Endothelial cell of umbilical vein (primary cell): ENCODE results near the gene PANK2. TPM values are rescaled to one million over a fixed set of nuclear protein-coding genes. Genes with fewer than 3 reads are reported as not detected.

Experiments used
- BruUV-seq: library from RNA; stranded (reverse); fragments of 400-500 nt; replicated peaks from 2 replicates; lab custom pipeline; 2021; lab: Mats Ljungman, UMichigan
- CTCF ChIA-PET: fragments of 300-600, 350-600 bp; sonication (Branson Sonifier 250); formaldehyde crosslinking; loops from one replicate; lab custom pipeline; 2021; ENCODE audit warnings: antibody characterized with exemption, inconsistent platforms; lab: Charles Lee
- POLR2A ChIA-PET: fragments of 300-600, 350-600 bp; sonication (Branson Sonifier 250); formaldehyde crosslinking; loops from one replicate; lab custom pipeline; 2021; ENCODE audit warnings: antibody characterized with exemption, inconsistent platforms; lab: Charles Lee
- DNase-seq: peaks from one replicate; pipeline ENCODE4 v3.0.0-alpha.2; 2011; ENCODE audit warnings: low read depth, low spot score
- FAIRE-seq: peaks from 2 replicates; lab custom pipeline; 2011; peaks lifted over from hg19 to GRCh38; lab: Jason Lieb, UNC
- H2AFZ ChIP-seq: 2 replicates; pipeline ENCODE4 v1.6.0; 2012; ENCODE audit warnings: low read depth, low read length, control low read depth, inconsistent platforms
- H3K27ac ChIP-seq: 2 replicates; pipeline ENCODE4 v1.5.1; 2011; ENCODE audit warnings: low read depth, mild to moderate bottlenecking, control low read depth, low read length, moderate library complexity; ENCODE audit not compliant: insufficient read depth
- H3K27me3 ChIP-seq, 2 experiments: 2 replicates each; pipeline versions ENCODE4 v1.6.0 to v1.6.1; 2011; ENCODE audit warnings: low read length in 2 of 2, mixed read lengths in 1 of 2; ENCODE audit not compliant: control insufficient read depth in 2 of 2, insufficient read depth in 2 of 2
- H3K36me3 ChIP-seq, 2 experiments: 2 replicates in 1 of 2; 3 replicates in 1 of 2; pipeline ENCODE4 v1.5.1; 2011; ENCODE audit warnings: low read length in 2 of 2, mild to moderate bottlenecking in 1 of 2, moderate library complexity in 1 of 2; ENCODE audit not compliant: control insufficient read depth in 2 of 2, insufficient read depth in 2 of 2; ENCODE audit errors: extremely low read depth in 1 of 2
- H3K4me1 ChIP-seq: 3 replicates; pipeline ENCODE4 v1.5.1; 2011; ENCODE audit warnings: mild to moderate bottlenecking, low read length; ENCODE audit not compliant: control insufficient read depth, insufficient read depth; ENCODE audit errors: extremely low read depth
- H3K4me2 ChIP-seq: 2 replicates; pipeline ENCODE4 v1.6.1; 2011; ENCODE audit warnings: low read length, control low read depth, mixed read lengths; ENCODE audit not compliant: insufficient read depth
- H3K4me3 ChIP-seq, 3 experiments: fragments of 200-600 bp in 1 of 3; sonication (generic), shearing (Covaris generic) in 1 of 3; replicated peaks in 1 of 3; 2 replicates each; pipeline ENCODE4 v1.5.1; 2011 to 2016; ENCODE audit warnings: control low read depth in 3 of 3, low read length in 3 of 3, mild to moderate bottlenecking in 2 of 3, inconsistent platforms in 1 of 3, low read depth in 1 of 3, moderate library complexity in 1 of 3; ENCODE audit not compliant: insufficient read depth in 1 of 3
- H3K79me2 ChIP-seq: 2 replicates; pipeline ENCODE4 v1.6.0; 2012; ENCODE audit warnings: low read length, inconsistent platforms; ENCODE audit not compliant: control insufficient read depth, insufficient read depth
- H3K9ac ChIP-seq: replicated peaks from 2 replicates; pipeline ENCODE3; 2011; ENCODE audit warnings: low read length, control low read depth; ENCODE audit not compliant: insufficient read depth; ENCODE audit errors: extremely low read depth
- H3K9me1 ChIP-seq: replicated peaks from 3 replicates; pipeline ENCODE4 v1.6.0; 2011; ENCODE audit warnings: mild to moderate bottlenecking, low read length; ENCODE audit not compliant: control insufficient read depth, insufficient read depth; ENCODE audit errors: extremely low read depth
- H3K9me3 ChIP-seq: replicated peaks from 2 replicates; pipeline ENCODE4 v1.5.1; 2012; ENCODE audit warnings: low read length, inconsistent platforms; ENCODE audit not compliant: control insufficient read depth, insufficient read depth
- H4K20me1 ChIP-seq: replicated peaks from 2 replicates; pipeline ENCODE3; 2011; ENCODE audit warnings: mild to moderate bottlenecking, low read length; ENCODE audit not compliant: control insufficient read depth, insufficient read depth; ENCODE audit errors: extremely low read depth
- EZH2 ChIP-seq: IDR thresholded peaks from 2 replicates; pipeline ENCODE4 v1.6.1; 2012; ENCODE audit warnings: borderline replicate concordance, low read depth, mild to moderate bottlenecking, moderate library complexity, low read length, inconsistent platforms; ENCODE audit not compliant: severe bottlenecking
- FOS ChIP-seq: IDR thresholded peaks from 2 replicates; pipeline ENCODE4 v1.6.1; 2011; ENCODE audit warnings: mild to moderate bottlenecking, low read length, moderate library complexity, borderline replicate concordance; ENCODE audit not compliant: insufficient read depth
- GATA2 ChIP-seq: IDR thresholded peaks from 2 replicates; pipeline ENCODE4 v1.7.0; 2011; ENCODE audit warnings: low read depth, mild to moderate bottlenecking, moderate library complexity, mixed read lengths, low read length; ENCODE audit not compliant: insufficient read length, insufficient read depth
- JUN ChIP-seq: IDR thresholded peaks from 2 replicates; pipeline ENCODE4 v1.6.1; 2011; ENCODE audit warnings: borderline replicate concordance, low read depth; ENCODE audit not compliant: insufficient read length, insufficient read depth
- MYC ChIP-seq: IDR thresholded peaks from one replicate; pipeline ENCODE4 v1.6.1; 2011; ENCODE audit warnings: mild to moderate bottlenecking, low read depth, low read length
- POLR2A ChIP-seq: IDR thresholded peaks from 2 replicates; pipeline ENCODE4 v1.6.1; 2012; ENCODE audit warnings: low read depth, mild to moderate bottlenecking, control low read depth, low read length
- POLR2AphosphoS5 ChIP-seq: IDR thresholded peaks from 2 replicates; pipeline ENCODE4 v1.6.1; 2012; ENCODE audit warnings: low read depth, mild to moderate bottlenecking, control low read depth, low read length, moderate library complexity; ENCODE audit not compliant: insufficient read depth
- dilution Hi-C: fragments of 300-500 bp; cut with MboI; formaldehyde crosslinking; loops from one replicate; pipeline ENCODE4 v1.15.0; 2019; ENCODE audit warnings: low sequenced_read_pairs; ENCODE audit not compliant: extremely low pct_ligation_motif_present
- intact Hi-C: fragments of 100-400 bp; cut with micrococcal nuclease; formaldehyde crosslinking; loops from one replicate; pipeline ENCODE4 v1.10.0; 2022
- polyA plus RNA-seq, 4 experiments: library from polyadenylated mRNA; depleted of rRNA in 3 of 4; stranded (reverse) in 3 of 4; unstranded in 1 of 4; fragments of >200 nt; gene quantifications; 2 replicates each; pipeline versions ENCODE4 v1.2.1 to v1.2.3, GENCODE V29; 2011 to 2012; ENCODE audit warnings: missing spikeins in 1 of 4
- total RNA-seq: library from RNA; stranded (reverse); gene quantifications from 2 replicates; pipeline ENCODE4 v1.2.3, GENCODE V29; 2021
- TF ChIP-seq, protein P1 (sequence below): IDR thresholded peaks from 2 replicates; pipeline ENCODE4 v1.6.1; 2011; ENCODE audit not compliant: insufficient read depth, insufficient read length
- TF ChIP-seq, protein P2 (sequence below), 2 donors: IDR thresholded peaks; 1 replicate in 1 of 2; 2 replicates in 1 of 2; pipeline ENCODE4 v1.5.1; 2011; ENCODE audit warnings: low read length in 2 of 2, mild to moderate bottlenecking in 2 of 2, moderate library complexity in 2 of 2, control low read depth in 1 of 2, inconsistent platforms in 1 of 2, low read depth in 1 of 2; ENCODE audit not compliant: insufficient read depth in 1 of 2; ENCODE audit errors: extremely low read depth in 1 of 2

The PANK2 gene
- total and polyA plus RNA-seq, 2 donors (not counting 3 experiments of a cell fraction or from before 2014, with no cell fraction given), result 18.9 to 54.3 TPM

DNA sequence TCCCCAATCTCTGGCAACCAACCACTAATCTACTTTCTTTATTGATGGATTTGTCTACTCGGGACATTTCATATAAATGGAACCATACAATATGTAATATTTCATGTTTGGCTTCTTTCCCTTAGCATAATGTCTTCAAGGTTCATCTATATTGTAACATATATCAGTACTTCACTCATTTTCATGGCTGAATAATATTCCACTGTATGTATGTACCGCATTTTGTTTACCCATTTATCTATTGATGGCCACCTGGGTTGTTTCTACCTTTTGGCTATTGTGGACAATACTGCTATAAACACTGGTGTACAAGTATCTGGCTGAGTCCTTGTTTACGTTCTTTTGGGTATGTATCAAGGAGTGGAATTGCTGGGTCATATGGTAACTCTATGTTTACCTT is 48.4 kb downstream of the PANK2 start:
- no peak for FAIRE-seq
- intact Hi-C loops, result no loop called here
- BruUV-seq, result no TSS peak
- Histone ChIP-seq H3K9me3 (no peaks in the 10 kb centered on the region), H3K9me1 (no peaks in the 10 kb centered on the region), H4K20me1 (no peaks in the 10 kb centered on the region), H3K27ac (no peak overlapping the region), H3K4me3 (no peak overlapping the region), H3K9ac (no peak overlapping the region), H3K79me2 (no peaks in the 10 kb centered on the region), H3K27me3 (no peaks in the 10 kb centered on the region), H3K4me2 (no peak overlapping the region), H3K36me3 (peaks cover 0 to 4% of the 10 kb centered on the region in 2 experiments), H2AFZ (no peak overlapping the region), H3K4me1 (peaks cover 4% of the 10 kb centered on the region)
- TF ChIP-seq POLR2AphosphoS5 (no peak), MYC (no peak), POLR2A (no peak), JUN (no peak), EZH2 (no peak), GATA2 (no peak), FOS (no peak)
- TF ChIP-seq, protein P1, sequence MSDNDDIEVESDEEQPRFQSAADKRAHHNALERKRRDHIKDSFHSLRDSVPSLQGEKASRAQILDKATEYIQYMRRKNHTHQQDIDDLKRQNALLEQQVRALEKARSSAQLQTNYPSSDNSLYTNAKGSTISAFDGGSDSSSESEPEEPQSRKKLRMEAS, result no peak
- TF ChIP-seq, protein P2, sequence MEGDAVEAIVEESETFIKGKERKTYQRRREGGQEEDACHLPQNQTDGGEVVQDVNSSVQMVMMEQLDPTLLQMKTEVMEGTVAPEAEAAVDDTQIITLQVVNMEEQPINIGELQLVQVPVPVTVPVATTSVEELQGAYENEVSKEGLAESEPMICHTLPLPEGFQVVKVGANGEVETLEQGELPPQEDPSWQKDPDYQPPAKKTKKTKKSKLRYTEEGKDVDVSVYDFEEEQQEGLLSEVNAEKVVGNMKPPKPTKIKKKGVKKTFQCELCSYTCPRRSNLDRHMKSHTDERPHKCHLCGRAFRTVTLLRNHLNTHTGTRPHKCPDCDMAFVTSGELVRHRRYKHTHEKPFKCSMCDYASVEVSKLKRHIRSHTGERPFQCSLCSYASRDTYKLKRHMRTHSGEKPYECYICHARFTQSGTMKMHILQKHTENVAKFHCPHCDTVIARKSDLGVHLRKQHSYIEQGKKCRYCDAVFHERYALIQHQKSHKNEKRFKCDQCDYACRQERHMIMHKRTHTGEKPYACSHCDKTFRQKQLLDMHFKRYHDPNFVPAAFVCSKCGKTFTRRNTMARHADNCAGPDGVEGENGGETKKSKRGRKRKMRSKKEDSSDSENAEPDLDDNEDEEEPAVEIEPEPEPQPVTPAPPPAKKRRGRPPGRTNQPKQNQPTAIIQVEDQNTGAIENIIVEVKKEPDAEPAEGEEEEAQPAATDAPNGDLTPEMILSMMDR (IDR thresholded peaks at IDR 0.05; ENCODE audit: extremely low read depth in 1 of 2, insufficient read depth in 1 of 2, low read depth in 1 of 2, low read length in 2 of 2), result no peak
- ChIA-PET CTCF (no interaction called here), POLR2A (no interaction called here)
- dilution Hi-C loops, result no loop called here
- no peak for DNase-seq
